B cell (primary cell): Measurements from ENCODE around the gene OOSP1.

Experiments used
- EZH2 ChIP-seq: IDR thresholded peaks from 2 replicates; pipeline ENCODE4 v1.6.1; 2012; ENCODE audit warnings: borderline replicate concordance, low read depth, mild to moderate bottlenecking, moderate library complexity, low read length; ENCODE audit not compliant: insufficient read depth, poor library complexity, severe bottlenecking
- TF ChIP-seq, protein P1 (sequence below): fragments of 200-600 bp; IDR thresholded peaks from one replicate; pipeline ENCODE4 v1.8.0; 2022; ENCODE audit warnings: antibody characterized with exemption, mild to moderate bottlenecking

GRCh38 chr11:59953463-59954218, 15.4 kb downstream of the OOSP1 start:
- TF ChIP-seq, protein P1, sequence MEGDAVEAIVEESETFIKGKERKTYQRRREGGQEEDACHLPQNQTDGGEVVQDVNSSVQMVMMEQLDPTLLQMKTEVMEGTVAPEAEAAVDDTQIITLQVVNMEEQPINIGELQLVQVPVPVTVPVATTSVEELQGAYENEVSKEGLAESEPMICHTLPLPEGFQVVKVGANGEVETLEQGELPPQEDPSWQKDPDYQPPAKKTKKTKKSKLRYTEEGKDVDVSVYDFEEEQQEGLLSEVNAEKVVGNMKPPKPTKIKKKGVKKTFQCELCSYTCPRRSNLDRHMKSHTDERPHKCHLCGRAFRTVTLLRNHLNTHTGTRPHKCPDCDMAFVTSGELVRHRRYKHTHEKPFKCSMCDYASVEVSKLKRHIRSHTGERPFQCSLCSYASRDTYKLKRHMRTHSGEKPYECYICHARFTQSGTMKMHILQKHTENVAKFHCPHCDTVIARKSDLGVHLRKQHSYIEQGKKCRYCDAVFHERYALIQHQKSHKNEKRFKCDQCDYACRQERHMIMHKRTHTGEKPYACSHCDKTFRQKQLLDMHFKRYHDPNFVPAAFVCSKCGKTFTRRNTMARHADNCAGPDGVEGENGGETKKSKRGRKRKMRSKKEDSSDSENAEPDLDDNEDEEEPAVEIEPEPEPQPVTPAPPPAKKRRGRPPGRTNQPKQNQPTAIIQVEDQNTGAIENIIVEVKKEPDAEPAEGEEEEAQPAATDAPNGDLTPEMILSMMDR: no peak
- no peak for TF ChIP-seq EZH2
